HG03095 (cell line): ENCODE data around the gene DHRS3.
"Not testable (repeated sequence)": the region's sequence is repeated elsewhere in the genome, so short reads cannot be mapped to it uniquely, and the experiment has no call there.

ENCODE experiments used
- ATAC-seq: cut with Tn5 transposase; IDR thresholded peaks from one replicate; pipeline ENCODE4 v1.9.1; 2021; ENCODE audit warnings: moderate library complexity; ENCODE audit not compliant: unreplicated experiment

DHRS3 gene

GRCh38 chr1:12580054-12580887 is 37.7 kb downstream of the DHRS3 start:
- no peak for ATAC-seq

GRCh38 chr1:12578860-12579422 is 39.1 kb downstream of the DHRS3 start:
- ATAC-seq = no peak

GRCh38 chr1:12577020-12577419 is 41.0 kb downstream of the DHRS3 start:
- no peak for ATAC-seq

GRCh38 chr1:12574757-12575139 is 43.3 kb downstream of the DHRS3 start:
- ATAC-seq = no peak

GRCh38 chr1:12573015-12573825 is 44.8 kb downstream of the DHRS3 start:
- ATAC-seq = no peak

GRCh38 chr1:12572522-12572921 is 45.5 kb downstream of the DHRS3 start:
- no peak for ATAC-seq

- ATAC-seq = no peak
These were observed 47.7 kb downstream of the DHRS3 start for GRCh38 chr1:12570291-12570690.

GRCh38 chr1:12568009-12568767 is 49.8 kb downstream of the DHRS3 start:
- no peak for ATAC-seq

GRCh38 chr1:12567288-12567819 is 50.7 kb downstream of the DHRS3 start:
- ATAC-seq = no peak

- ATAC-seq = no peak
These were observed 51.3 kb downstream of the DHRS3 start for GRCh38 chr1:12566484-12567287.

- ATAC-seq = no peak
These were observed 52.1 kb downstream of the DHRS3 start for GRCh38 chr1:12565966-12566352.

- no peak for ATAC-seq
These were observed 52.7 kb downstream of the DHRS3 start for GRCh38 chr1:12565094-12565965.

GRCh38 chr1:12564251-12564650 is 53.8 kb downstream of the DHRS3 start:
- ATAC-seq = not testable (repeated sequence)

GRCh38 chr1:12562955-12563576 is 54.9 kb downstream of the DHRS3 start:
- ATAC-seq = no peak

GRCh38 chr1:12561121-12561520 is 56.9 kb downstream of the DHRS3 start:
- no peak for ATAC-seq

- no peak for ATAC-seq
These were observed 60.8 kb downstream of the DHRS3 start for GRCh38 chr1:12556957-12557935.

- no peak for ATAC-seq
These were observed 61.6 kb downstream of the DHRS3 start for GRCh38 chr1:12556368-12556930.
